Spleen (tissue), 11 donors: ENCODE results near the gene SLC38A6. TPM values are rescaled to one million over a fixed set of nuclear protein-coding genes. Genes with fewer than 3 reads are reported as not detected.

Source experiments
- DNase-seq: peaks from one replicate; pipeline ENCODE4 v3.0.0-alpha.2; 2020
- H3K27ac ChIP-seq, 8 donors: fragments of 200-600 bp; sonication (generic) in 7 of 8; 1 replicate in 4 of 8; 2 replicates in 4 of 8; pipeline versions ENCODE4 v1.5.0 to v1.8.0; 2016 to 2021; ENCODE audit warnings: inconsistent platforms in 4 of 8, mild to moderate bottlenecking in 4 of 8, moderate library complexity in 1 of 8
- H3K27me3 ChIP-seq, 7 donors: fragments of 200-600 bp; sonication (generic) in 6 of 7; replicated peaks in 1 of 7; 1 replicate in 4 of 7; 2 replicates in 3 of 7; pipeline versions ENCODE4 v1.5.0 to v1.8.0; 2016 to 2021; ENCODE audit warnings: inconsistent platforms in 3 of 7, mild to moderate bottlenecking in 1 of 7
- H3K36me3 ChIP-seq, 6 donors: fragments of 200-600 bp; sonication (generic) in 5 of 6; 1 replicate in 4 of 6; 2 replicates in 2 of 6; pipeline versions ENCODE4 v1.5.0 to v1.8.0; 2016 to 2021; ENCODE audit warnings: inconsistent platforms in 2 of 6
- H3K4me1 ChIP-seq, 6 donors: fragments of 200-600 bp; sonication (generic) in 5 of 6; 1 replicate in 3 of 6; 2 replicates in 3 of 6; pipeline versions ENCODE4 v1.5.0 to v1.8.0; 2016 to 2021; ENCODE audit warnings: inconsistent platforms in 3 of 6
- H3K4me3 ChIP-seq, 8 donors: fragments of 200-600 bp; sonication (generic) in 7 of 8; 1 replicate in 4 of 8; 2 replicates in 4 of 8; pipeline versions ENCODE4 v1.5.0 to v1.8.0; 2016 to 2021; ENCODE audit warnings: inconsistent platforms in 4 of 8, mild to moderate bottlenecking in 4 of 8, moderate library complexity in 2 of 8
- H3K9me3 ChIP-seq, 8 donors: fragments of 200-600 bp; sonication (generic) in 7 of 8; 1 replicate in 4 of 8; 2 replicates in 4 of 8; pipeline versions ENCODE4 v1.5.0 to v1.8.0; 2016 to 2021; ENCODE audit warnings: inconsistent platforms in 4 of 8
- POLR2A ChIP-seq, 3 donors: fragments of 450-650 bp; IDR thresholded peaks; one replicate each; pipeline ENCODE4 v1.5.1; 2017; ENCODE audit warnings: antibody characterized with exemption in 3 of 3, mild to moderate bottlenecking in 1 of 3
- POLR2AphosphoS5 ChIP-seq, 3 donors: sonication (generic); formaldehyde crosslinking; IDR thresholded peaks; one replicate each; pipeline ENCODE4 v1.5.1; 2017; ENCODE audit warnings: antibody characterized with exemption in 3 of 3
- WGBS, 5 donors: extraction: QIAGEN DNeasy Blood & Tissue Kit in 3 of 5; methylation state at CpG; one replicate each; pipeline versions ENCODE4 v1.1.5 to v1.1.7; 2013 to 2018; 5-methylcytosine and 5-hydroxymethylcytosine counted together
- intact Hi-C: fragments of 100-400 bp; cut with DNase I; formaldehyde crosslinking; loops from one replicate; pipeline ENCODE4 v1.15.0; 2023; ENCODE audit warnings: low total_unique reads
- polyA plus RNA-seq, 3 donors: library from polyadenylated mRNA; stranded (reverse); fragments of 200-250 nt; gene quantifications; one replicate each; pipeline ENCODE4 v1.2.1, GENCODE V29; 2013
- total RNA-seq, 7 donors: library from RNA; depleted of rRNA in 3 of 7; stranded (reverse); fragments of >200 nt in 3 of 7; fragmentation: NEBNext Ultra II Directional in 4 of 7; extraction: Animal tissue kit (Norgen Biotek cat#: 25700) in 4 of 7; gene quantifications; one replicate each; pipeline versions ENCODE4 v1.1.0 to v1.2.1, GENCODE V29; 2016 to 2021
- TF ChIP-seq, protein P1 (sequence below), 11 experiments: fragments of 200-600 bp in 7 of 11; fragments of 450-650 bp in 4 of 11; sonication (generic) in 4 of 11; IDR thresholded peaks in 8 of 11; conservative IDR thresholded peaks in 3 of 11; 1 replicate in 7 of 11; 2 replicates in 4 of 11; pipeline versions ENCODE4 v1.4.0 to v1.8.0; 2016 to 2021; ENCODE audit warnings: antibody characterized with exemption in 11 of 11, inconsistent platforms in 4 of 11, mild to moderate bottlenecking in 1 of 11
- donor health status: healthy with polysubstance abuse.
- donor health status: DM: no; HTN: no; CAD: no; lungs with moderate emphysema.
- donor health status: DM: no; HTN: no; CAD: no.
- donor health status: Bipolar disorder and iron deficiency.
- donor health status: healthy.
- donor health status: DM: no; HTN: no; CAD: no.
- donor health status: DM: yes; HTN: yes; CAD: no.

The SLC38A6 gene
- total and polyA plus RNA-seq, 10 donors: 9.5 to 34.2 (median 17.5) TPM

DNA sequence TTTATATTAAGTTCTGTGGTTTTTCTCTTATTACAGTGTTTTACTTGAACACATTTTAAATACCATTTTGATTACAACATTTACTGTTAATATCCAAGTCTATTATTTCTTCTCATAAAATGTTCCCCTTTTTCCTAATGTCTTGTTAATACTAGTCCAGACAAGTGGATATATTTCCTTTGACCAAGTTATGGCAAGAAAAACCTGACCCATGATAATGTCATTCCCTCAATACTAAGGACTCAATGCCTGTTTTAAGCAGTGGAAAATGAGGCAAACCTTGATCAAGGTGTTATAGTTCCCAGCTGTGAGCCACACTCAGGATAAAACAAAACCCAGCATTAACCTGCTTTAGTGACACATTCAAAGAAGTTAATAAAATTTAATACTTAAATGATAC, 12.4 kb upstream of the SLC38A6 start:
- H3K9me3 ChIP-seq: no peaks in the 10 kb centered on the region
- H3K36me3 ChIP-seq: peaks cover 0 to 16% (median 2%) of the 10 kb centered on the region in 6 donors
- DNase-seq: no peak
- intact Hi-C loops: no loop called here
- H3K4me3 ChIP-seq: no peak overlapping the region
- no peaks in the 10 kb centered on the region for H3K27me3 ChIP-seq
- no peak for TF ChIP-seq POLR2A (IDR thresholded peaks at IDR 0.05)
- TF ChIP-seq POLR2AphosphoS5 (IDR thresholded peaks at IDR 0.05): no peak
- no peaks in the 10 kb centered on the region for H3K4me1 ChIP-seq
- H3K27ac ChIP-seq: no peak overlapping the region

DNA sequence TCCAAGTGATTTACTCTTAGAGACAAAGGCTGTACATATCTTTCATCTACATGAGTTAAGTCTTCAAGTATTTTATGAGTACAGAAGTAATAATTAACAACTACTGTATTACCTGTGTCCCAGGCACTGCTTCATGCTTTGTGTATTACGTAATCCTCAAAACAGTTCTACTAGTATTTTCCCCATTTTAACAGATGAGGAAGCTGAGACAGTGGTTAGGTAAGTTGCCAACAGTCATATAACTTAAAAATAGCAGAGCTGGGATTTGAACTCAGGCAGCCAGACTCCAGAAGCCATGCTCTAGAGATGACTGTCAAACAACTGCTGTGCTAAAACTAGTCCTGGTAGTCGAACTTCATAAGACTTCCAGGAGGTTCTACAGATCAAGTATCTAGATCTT, 10.9 kb upstream of the SLC38A6 start:
- peaks cover 0 to 28% (median 4%) of the 10 kb centered on the region in 6 donors for H3K36me3 ChIP-seq
- WGBS, 5 donors: 80 to 93% (median 86%) methylated on average over 2 of the region's 2 CpGs
- H3K4me3 ChIP-seq: no peak overlapping the region
- intact Hi-C loops: no loop called here
- no peaks in the 10 kb centered on the region for H3K9me3 ChIP-seq
- DNase-seq: no peak
- no peaks in the 10 kb centered on the region for H3K4me1 ChIP-seq
- no peaks in the 10 kb centered on the region for H3K27me3 ChIP-seq
- TF ChIP-seq, protein P1, sequence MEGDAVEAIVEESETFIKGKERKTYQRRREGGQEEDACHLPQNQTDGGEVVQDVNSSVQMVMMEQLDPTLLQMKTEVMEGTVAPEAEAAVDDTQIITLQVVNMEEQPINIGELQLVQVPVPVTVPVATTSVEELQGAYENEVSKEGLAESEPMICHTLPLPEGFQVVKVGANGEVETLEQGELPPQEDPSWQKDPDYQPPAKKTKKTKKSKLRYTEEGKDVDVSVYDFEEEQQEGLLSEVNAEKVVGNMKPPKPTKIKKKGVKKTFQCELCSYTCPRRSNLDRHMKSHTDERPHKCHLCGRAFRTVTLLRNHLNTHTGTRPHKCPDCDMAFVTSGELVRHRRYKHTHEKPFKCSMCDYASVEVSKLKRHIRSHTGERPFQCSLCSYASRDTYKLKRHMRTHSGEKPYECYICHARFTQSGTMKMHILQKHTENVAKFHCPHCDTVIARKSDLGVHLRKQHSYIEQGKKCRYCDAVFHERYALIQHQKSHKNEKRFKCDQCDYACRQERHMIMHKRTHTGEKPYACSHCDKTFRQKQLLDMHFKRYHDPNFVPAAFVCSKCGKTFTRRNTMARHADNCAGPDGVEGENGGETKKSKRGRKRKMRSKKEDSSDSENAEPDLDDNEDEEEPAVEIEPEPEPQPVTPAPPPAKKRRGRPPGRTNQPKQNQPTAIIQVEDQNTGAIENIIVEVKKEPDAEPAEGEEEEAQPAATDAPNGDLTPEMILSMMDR (IDR thresholded peaks at IDR 0.05 in 8 of 11, conservative IDR thresholded peaks at IDR 0.05 in 3 of 11): no peak
- TF ChIP-seq POLR2A (IDR thresholded peaks at IDR 0.05) (no peak), POLR2AphosphoS5 (IDR thresholded peaks at IDR 0.05) (no peak)
- no peak overlapping the region for H3K27ac ChIP-seq

DNA sequence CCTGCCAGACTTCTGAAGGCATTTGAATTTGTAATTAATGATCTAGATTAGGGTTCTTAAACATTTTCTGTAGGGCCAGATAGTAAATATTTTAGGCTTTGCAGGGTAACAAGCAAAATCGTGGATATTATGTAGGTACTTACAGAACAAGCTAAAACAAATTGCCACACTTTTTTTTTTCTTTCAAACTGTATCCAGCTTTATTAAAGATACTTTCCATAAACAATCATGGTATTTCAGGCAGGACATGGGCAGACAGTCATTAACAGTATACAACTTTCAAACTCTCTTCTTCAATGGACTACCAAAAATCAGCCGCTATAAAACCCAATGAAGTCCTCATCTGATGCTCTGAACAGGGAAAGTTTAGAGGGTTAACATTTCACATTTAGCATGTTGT, 9.8 kb upstream of the SLC38A6 start:
- Histone ChIP-seq H3K36me3 (peaks cover 0 to 40% (median 8%) of the 10 kb centered on the region in 6 donors), H3K4me1 (no peaks in the 10 kb centered on the region), H3K27ac (no peak overlapping the region), H3K9me3 (no peaks in the 10 kb centered on the region), H3K27me3 (no peaks in the 10 kb centered on the region), H3K4me3 (no peak overlapping the region)
- WGBS, 5 donors: 42 to 47% (median 44%) methylated on average over 2 of the region's 2 CpGs
- no peak for DNase-seq
- intact Hi-C loops: no loop called here
- TF ChIP-seq POLR2AphosphoS5 (IDR thresholded peaks at IDR 0.05): no peak

DNA sequence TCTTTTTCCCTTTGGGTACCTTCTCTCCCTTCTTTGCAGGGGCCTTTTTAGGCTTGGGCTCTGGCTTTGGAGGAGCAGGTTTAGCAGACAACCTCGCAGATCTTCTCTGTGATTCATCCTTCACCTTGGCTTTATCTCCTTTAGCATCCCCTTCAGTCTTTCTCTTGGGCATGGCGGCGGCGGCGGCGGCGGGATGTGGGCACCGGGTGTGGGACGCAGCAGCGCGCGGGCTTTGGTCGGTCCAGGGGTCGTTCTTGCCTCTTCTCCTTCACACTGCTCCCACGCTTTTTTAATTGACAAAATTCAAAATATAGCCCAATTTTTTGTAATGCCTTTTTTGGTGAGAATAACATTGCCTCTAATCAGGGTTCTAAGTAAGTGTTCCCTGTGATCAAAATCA, 8.8 kb upstream of the SLC38A6 start:
- intact Hi-C loops: no loop called here
- DNase-seq: no peak
- H3K27me3 ChIP-seq: no peaks in the 10 kb centered on the region
- no peaks in the 10 kb centered on the region for H3K9me3 ChIP-seq
- H3K27ac ChIP-seq: no peak overlapping the region
- H3K4me3 ChIP-seq: no peak overlapping the region
- peaks cover 0 to 2% (median 0%) of the 10 kb centered on the region in 6 donors for H3K4me1 ChIP-seq
- TF ChIP-seq POLR2A (IDR thresholded peaks at IDR 0.05) (no peak), POLR2AphosphoS5 (IDR thresholded peaks at IDR 0.05) (no peak)
- TF ChIP-seq, protein P1 (IDR thresholded peaks at IDR 0.05 in 8 of 11, conservative IDR thresholded peaks at IDR 0.05 in 3 of 11): no peak
- 96 to 99% (median 97%) methylated on average over 15 of the region's 15 CpGs for WGBS, 5 donors
- H3K36me3 ChIP-seq: peaks cover 0 to 46% (median 8%) of the 10 kb centered on the region in 6 donors

DNA sequence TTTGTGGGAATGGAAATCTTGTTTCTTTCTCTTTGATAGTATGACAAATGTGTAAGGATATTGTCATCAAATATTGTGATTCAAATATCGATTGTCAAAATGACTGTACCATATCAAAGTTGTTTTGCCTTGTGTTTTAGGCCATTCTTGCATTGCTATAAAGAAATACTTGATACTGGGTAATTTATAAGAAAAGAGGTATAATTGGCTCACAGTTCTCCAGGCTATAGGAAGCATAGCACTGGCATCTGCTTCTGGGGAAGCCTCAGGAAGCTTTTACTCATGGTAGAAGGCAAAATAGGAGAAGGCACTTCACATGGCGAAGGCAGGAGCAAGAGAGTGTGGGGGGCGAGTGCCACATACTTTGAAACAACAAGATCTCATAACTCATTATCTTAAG, 8.0 kb upstream of the SLC38A6 start:
- DNase-seq: no peak
- intact Hi-C loops: no loop called here
- no peak overlapping the region for H3K27ac ChIP-seq
- H3K4me1 ChIP-seq: peaks cover 0 to 9% (median 4%) of the 10 kb centered on the region in 6 donors
- 95 to 100% (median 98%) methylated on average over 3 of the region's 3 CpGs for WGBS, 5 donors
- H3K27me3 ChIP-seq: no peaks in the 10 kb centered on the region
- H3K36me3 ChIP-seq: peaks cover 0 to 46% (median 8%) of the 10 kb centered on the region in 6 donors
- H3K9me3 ChIP-seq: no peaks in the 10 kb centered on the region
- no peak for TF ChIP-seq POLR2AphosphoS5 (IDR thresholded peaks at IDR 0.05)
- TF ChIP-seq, protein P1 (IDR thresholded peaks at IDR 0.05 in 8 of 11, conservative IDR thresholded peaks at IDR 0.05 in 3 of 11): no peak
- TF ChIP-seq POLR2A (IDR thresholded peaks at IDR 0.05): no peak
- H3K4me3 ChIP-seq: no peak overlapping the region
